Caco-2 (cell line): ENCODE measurements around the gene KIF22. TPM values are rescaled to one million over a fixed set of nuclear protein-coding genes. Genes with fewer than 3 reads are reported as not detected.

Source experiments
- BruUV-seq: library from RNA; stranded (reverse); fragments of 400-500 nt; replicated peaks from 2 replicates; lab custom pipeline; 2021; lab: Mats Ljungman, UMichigan
- CTCF ChIA-PET: fragments of 300-600 bp; sonication (Branson Sonifier 250); formaldehyde crosslinking; loops from one replicate; lab custom pipeline; 2022; ENCODE audit warnings: antibody characterized with exemption; lab: Charles Lee
- POLR2A ChIA-PET: fragments of 300-600 bp; sonication (Branson Sonifier 250); formaldehyde crosslinking; loops from one replicate; lab custom pipeline; 2022; ENCODE audit warnings: antibody characterized with exemption; lab: Charles Lee
- DNase-seq, 2 experiments: peaks; one replicate each; pipeline versions ENCODE4 v3.0.0 to v3.0.0-alpha.2; 2020 to 2022
- H3K27me3 ChIP-seq: replicated peaks from 2 replicates; pipeline ENCODE4 v1.6.0; 2011; ENCODE audit warnings: low read length; ENCODE audit not compliant: control insufficient read depth, insufficient read depth
- H3K36me3 ChIP-seq: 2 replicates; pipeline ENCODE4 v1.5.1; 2011; ENCODE audit warnings: low read length; ENCODE audit not compliant: control insufficient read depth, insufficient read depth
- H3K4me1 ChIP-seq: fragments of 250-450 bp; sonication (Bioruptor Pico); 2 replicates; pipeline ENCODE4 v1.5.1; 2020; ENCODE audit warnings: mild to moderate bottlenecking
- H3K4me3 ChIP-seq: 2 replicates; pipeline ENCODE4 v1.5.1; 2011; ENCODE audit warnings: low read depth, mild to moderate bottlenecking, control low read depth, low read length
- H3K9me3 ChIP-seq: fragments of 250-450 bp; sonication (Bioruptor Pico); 2 replicates; pipeline ENCODE4 v1.5.1; 2020; ENCODE audit warnings: mild to moderate bottlenecking, moderate library complexity
- H3K27ac Mint-ChIP-seq: one replicate; pipeline ENCODE4 v1.8.0; 2022; ENCODE audit warnings: mixed read lengths; ENCODE audit not compliant: unreplicated experiment
- H3K27me3 Mint-ChIP-seq: one replicate; pipeline ENCODE4 v1.8.0; 2022; ENCODE audit warnings: mixed read lengths; ENCODE audit not compliant: insufficient read depth, unreplicated experiment
- H3K36me3 Mint-ChIP-seq: one replicate; pipeline ENCODE4 v1.8.0; 2022; ENCODE audit warnings: mild to moderate bottlenecking, mixed read lengths; ENCODE audit not compliant: insufficient read depth, unreplicated experiment
- H3K4me1 Mint-ChIP-seq: one replicate; pipeline ENCODE4 v1.8.0; 2022; ENCODE audit warnings: low read depth, mixed read lengths; ENCODE audit not compliant: unreplicated experiment
- H3K4me3 Mint-ChIP-seq: one replicate; pipeline ENCODE4 v1.8.0; 2022; ENCODE audit warnings: mild to moderate bottlenecking, moderate library complexity, mixed read lengths; ENCODE audit not compliant: unreplicated experiment
- H3K9me3 Mint-ChIP-seq: one replicate; pipeline ENCODE4 v1.8.0; 2022; ENCODE audit warnings: mixed read lengths; ENCODE audit not compliant: unreplicated experiment
- intact Hi-C: fragments of 100-400 bp; cut with micrococcal nuclease; formaldehyde crosslinking; loops from one replicate; pipeline ENCODE4 v1.10.0; 2022; ENCODE audit not compliant: unreplicated experiment
- total RNA-seq: library from RNA; stranded (reverse); gene quantifications from 2 replicates; pipeline ENCODE4 v1.2.3, GENCODE V29; 2022
- TF ChIP-seq, protein P1 (sequence below), 2 experiments: fragments of 200-600 bp in 1 of 2; IDR thresholded peaks; 1 replicate in 1 of 2; 2 replicates in 1 of 2; pipeline versions ENCODE4 v1.5.1 to v1.8.0; 2011 to 2022; ENCODE audit warnings: antibody characterized with exemption in 1 of 2, control low read depth in 1 of 2, inconsistent platforms in 1 of 2, low read depth in 1 of 2, low read length in 1 of 2, mild to moderate bottlenecking in 1 of 2, moderate library complexity in 1 of 2; ENCODE audit not compliant: insufficient read depth in 1 of 2, severe bottlenecking in 1 of 2, unreplicated experiment in 1 of 2

KIF22 gene
- total RNA-seq, 1 experiment from 2014 or later = 152 TPM

DNA sequence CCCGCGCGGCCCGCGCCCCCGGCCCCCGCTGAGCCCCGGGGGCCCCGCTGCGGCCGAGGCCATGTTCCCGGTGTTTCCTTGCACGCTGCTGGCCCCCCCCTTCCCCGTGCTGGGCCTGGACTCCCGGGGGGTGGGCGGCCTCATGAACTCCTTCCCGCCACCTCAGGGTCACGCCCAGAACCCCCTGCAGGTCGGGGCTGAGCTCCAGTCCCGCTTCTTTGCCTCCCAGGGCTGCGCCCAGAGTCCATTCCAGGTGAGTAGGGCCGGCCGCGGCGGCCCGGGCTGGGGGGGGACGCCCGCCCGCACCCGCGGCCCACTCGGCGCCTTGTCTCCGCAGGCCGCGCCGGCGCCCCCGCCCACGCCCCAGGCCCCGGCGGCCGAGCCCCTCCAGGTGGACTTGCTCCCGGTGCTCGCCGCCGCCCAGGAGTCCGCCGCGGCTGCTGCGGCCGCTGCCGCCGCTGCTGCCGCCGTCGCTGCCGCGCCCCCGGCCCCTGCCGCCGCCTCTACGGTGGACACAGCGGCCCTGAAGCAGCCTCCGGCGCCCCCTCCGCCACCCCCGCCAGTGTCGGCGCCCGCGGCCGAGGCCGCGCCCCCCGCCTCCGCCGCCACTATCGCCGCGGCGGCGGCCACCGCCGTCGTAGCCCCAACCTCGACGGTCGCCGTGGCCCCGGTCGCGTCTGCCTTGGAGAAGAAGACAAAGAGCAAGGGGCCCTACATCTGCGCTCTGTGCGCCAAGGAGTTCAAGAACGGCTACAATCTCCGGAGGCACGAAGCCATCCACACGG is 16.3 kb downstream of the KIF22 start:
- Mint-ChIP-seq H3K9me3 (no peaks in the 10 kb centered on the region), H3K36me3 (peaks cover 85% of the 10 kb centered on the region), H3K4me1 (peaks cover 35% of the 10 kb centered on the region), H3K27me3 (no peaks in the 10 kb centered on the region), H3K27ac (peak overlapping the region; percentile 85), H3K4me3 (peak overlapping the region; percentile 87)
- no TSS peak for BruUV-seq
- H3K4me3 ChIP-seq = peak overlapping the region; percentile 90
- TF ChIP-seq, protein P1, sequence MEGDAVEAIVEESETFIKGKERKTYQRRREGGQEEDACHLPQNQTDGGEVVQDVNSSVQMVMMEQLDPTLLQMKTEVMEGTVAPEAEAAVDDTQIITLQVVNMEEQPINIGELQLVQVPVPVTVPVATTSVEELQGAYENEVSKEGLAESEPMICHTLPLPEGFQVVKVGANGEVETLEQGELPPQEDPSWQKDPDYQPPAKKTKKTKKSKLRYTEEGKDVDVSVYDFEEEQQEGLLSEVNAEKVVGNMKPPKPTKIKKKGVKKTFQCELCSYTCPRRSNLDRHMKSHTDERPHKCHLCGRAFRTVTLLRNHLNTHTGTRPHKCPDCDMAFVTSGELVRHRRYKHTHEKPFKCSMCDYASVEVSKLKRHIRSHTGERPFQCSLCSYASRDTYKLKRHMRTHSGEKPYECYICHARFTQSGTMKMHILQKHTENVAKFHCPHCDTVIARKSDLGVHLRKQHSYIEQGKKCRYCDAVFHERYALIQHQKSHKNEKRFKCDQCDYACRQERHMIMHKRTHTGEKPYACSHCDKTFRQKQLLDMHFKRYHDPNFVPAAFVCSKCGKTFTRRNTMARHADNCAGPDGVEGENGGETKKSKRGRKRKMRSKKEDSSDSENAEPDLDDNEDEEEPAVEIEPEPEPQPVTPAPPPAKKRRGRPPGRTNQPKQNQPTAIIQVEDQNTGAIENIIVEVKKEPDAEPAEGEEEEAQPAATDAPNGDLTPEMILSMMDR (IDR thresholded peaks at IDR 0.05; ENCODE audit: insufficient read depth in 1 of 2, low read depth in 1 of 2, low read length in 1 of 2, severe bottlenecking in 1 of 2, unreplicated experiment in 1 of 2) = no peak
- no peaks in the 10 kb centered on the region for H3K9me3 ChIP-seq
- peaks cover 25% of the 10 kb centered on the region; the same call in 1 of the 2 replicates for H3K4me1 ChIP-seq
- peak; percentile 81 to 86 for DNase-seq
- H3K27me3 ChIP-seq = no peaks in the 10 kb centered on the region
- ChIA-PET POLR2A (interaction anchor here (0.5 to 1.7 kb wide), 5 partner anchors 9 to 224 kb away, joined by 3 to 10 read pairs (median 3); partner anchors contain the start of genes KCTD13, PAGR1 and TLCD3B), CTCF (interaction anchor here (0.5 to 3.5 kb wide), 10 partner anchors 10 to 225 kb away, joined by 3 to 26 read pairs (median 6); partner anchors contain the start of genes KCTD13, PAGR1, TAOK2 and TMEM219)
- H3K36me3 ChIP-seq = peaks cover 10% of the 10 kb centered on the region
- intact Hi-C loops = loop anchor here (5.0 kb wide), 1 partner anchor 105 kb away; no protein-coding TSS in a partner anchor

DNA sequence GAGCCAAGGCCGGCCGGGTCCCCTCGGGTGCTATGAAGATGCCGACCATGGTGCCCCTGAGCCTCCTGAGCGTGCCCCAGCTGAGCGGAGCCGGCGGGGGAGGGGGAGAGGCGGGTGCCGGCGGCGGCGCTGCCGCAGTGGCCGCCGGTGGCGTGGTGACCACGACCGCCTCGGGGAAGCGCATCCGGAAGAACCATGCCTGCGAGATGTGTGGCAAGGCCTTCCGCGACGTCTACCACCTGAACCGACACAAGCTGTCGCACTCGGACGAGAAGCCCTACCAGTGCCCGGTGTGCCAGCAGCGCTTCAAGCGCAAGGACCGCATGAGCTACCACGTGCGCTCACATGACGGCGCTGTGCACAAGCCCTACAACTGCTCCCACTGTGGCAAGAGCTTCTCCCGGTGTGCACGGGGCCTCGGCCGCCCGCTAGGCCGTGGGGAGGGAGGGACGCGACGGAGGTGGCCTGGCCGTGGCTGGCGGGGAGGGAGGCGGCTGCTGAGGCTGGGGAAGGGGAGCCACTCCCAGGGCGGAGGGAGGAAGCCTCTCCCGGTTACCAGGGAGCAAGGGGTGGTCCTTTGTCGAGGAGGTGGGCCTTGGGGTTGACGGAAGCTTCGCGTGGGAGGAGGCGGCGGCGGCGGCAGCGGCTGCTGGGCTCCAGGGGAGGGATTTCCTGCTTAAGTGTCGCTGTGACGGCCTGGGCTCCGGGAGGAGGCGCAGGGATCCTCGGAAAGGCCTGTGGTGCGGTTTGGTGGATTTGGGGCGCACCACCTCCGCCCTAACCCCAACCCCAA is 17.1 kb downstream of the KIF22 start:
- H3K27me3 ChIP-seq = no peaks in the 10 kb centered on the region
- H3K4me3 Mint-ChIP-seq = peak overlapping the region; percentile 87
- no peaks in the 10 kb centered on the region for H3K27me3 Mint-ChIP-seq
- peaks cover 10% of the 10 kb centered on the region for H3K36me3 ChIP-seq
- H3K9me3 ChIP-seq = no peaks in the 10 kb centered on the region
- TF ChIP-seq, protein P1 (IDR thresholded peaks at IDR 0.05; ENCODE audit: insufficient read depth in 1 of 2, low read depth in 1 of 2, low read length in 1 of 2, severe bottlenecking in 1 of 2, unreplicated experiment in 1 of 2) = peak; percentile 24 to 56
- peak; percentile 80 to 87 for DNase-seq
- H3K36me3 Mint-ChIP-seq = peaks cover 85% of the 10 kb centered on the region
- POLR2A ChIA-PET = interaction anchor here (0.7 to 1.7 kb wide), 4 partner anchors 9 to 223 kb away, joined by 3 to 10 read pairs (median 4); partner anchors contain the start of genes KCTD13, KIF22, PAGR1 and TLCD3B
- H3K27ac Mint-ChIP-seq = peak overlapping the region; percentile 85
- intact Hi-C loops = loop anchor here (5.0 kb wide), 1 partner anchor 105 kb away; no protein-coding TSS in a partner anchor
- H3K9me3 Mint-ChIP-seq = no peaks in the 10 kb centered on the region
- TSS peak; percentile 32 for BruUV-seq
- peaks cover 36% of the 10 kb centered on the region for H3K4me1 Mint-ChIP-seq
- H3K4me3 ChIP-seq = peak overlapping the region; percentile 90
- H3K4me1 ChIP-seq = peaks cover 28% of the 10 kb centered on the region
- CTCF ChIA-PET = interaction anchor here (0.6 to 3.5 kb wide), 11 partner anchors 9 to 258 kb away, joined by 3 to 26 read pairs (median 6); partner anchors contain the start of genes ALDOA, CDIPT, KCTD13 and PAGR1
